ENCODE measurements around the gene STX5.
"Not testable (repeated sequence)": the region's sequence is repeated elsewhere in the genome, so short reads cannot be mapped to it uniquely, and the experiment has no call there.

STX5 gene, protein sequence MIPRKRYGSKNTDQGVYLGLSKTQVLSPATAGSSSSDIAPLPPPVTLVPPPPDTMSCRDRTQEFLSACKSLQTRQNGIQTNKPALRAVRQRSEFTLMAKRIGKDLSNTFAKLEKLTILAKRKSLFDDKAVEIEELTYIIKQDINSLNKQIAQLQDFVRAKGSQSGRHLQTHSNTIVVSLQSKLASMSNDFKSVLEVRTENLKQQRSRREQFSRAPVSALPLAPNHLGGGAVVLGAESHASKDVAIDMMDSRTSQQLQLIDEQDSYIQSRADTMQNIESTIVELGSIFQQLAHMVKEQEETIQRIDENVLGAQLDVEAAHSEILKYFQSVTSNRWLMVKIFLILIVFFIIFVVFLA

DNA sequence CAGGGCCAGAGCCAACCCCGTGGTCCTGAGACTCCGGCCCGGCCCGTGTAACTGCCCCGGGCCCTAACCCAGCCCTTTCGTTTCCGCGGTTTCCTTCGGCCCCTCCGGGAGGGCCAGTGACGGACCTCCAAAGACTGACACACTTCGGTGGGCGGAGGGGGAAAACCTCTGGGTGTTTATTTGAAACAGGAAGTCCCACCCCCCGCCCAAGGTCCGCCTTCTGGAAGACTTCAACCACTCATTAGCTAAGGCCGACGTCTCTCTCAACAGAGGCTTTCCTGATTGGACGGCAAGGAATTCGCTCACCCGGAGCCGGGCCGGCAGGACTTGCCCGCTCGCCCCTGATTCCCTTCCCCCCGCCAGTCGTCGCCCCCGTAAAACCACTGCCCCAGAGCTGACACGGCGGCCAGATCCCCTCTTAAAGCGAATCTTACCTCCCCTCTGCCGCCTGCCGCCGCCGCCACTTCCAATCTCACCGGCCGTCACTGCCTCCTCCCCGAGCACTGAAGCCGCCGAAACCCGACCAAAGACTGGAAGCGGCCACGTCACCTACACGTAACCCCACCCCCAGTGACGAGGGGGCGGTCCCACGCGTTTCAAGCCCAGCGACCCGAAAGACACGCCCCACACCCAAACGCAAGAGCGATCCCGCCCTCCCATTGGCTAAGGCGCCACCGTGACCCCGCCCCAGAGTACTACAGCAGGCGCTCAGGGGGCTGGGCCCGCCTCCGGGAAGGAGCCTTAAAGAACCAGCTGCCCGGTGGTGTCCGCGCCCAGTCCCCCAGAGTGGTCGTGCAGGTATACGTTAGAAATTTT lies at the start of gene STX5:
TSS of gene STX5 (minus strand) at position 532 of the 816 bp plus-strand sequence. CDS start 808 bp downstream, outside the sequence.
- DNase-seq (ENCODE audit: low read depth) = peak; percentile 100

DNA sequence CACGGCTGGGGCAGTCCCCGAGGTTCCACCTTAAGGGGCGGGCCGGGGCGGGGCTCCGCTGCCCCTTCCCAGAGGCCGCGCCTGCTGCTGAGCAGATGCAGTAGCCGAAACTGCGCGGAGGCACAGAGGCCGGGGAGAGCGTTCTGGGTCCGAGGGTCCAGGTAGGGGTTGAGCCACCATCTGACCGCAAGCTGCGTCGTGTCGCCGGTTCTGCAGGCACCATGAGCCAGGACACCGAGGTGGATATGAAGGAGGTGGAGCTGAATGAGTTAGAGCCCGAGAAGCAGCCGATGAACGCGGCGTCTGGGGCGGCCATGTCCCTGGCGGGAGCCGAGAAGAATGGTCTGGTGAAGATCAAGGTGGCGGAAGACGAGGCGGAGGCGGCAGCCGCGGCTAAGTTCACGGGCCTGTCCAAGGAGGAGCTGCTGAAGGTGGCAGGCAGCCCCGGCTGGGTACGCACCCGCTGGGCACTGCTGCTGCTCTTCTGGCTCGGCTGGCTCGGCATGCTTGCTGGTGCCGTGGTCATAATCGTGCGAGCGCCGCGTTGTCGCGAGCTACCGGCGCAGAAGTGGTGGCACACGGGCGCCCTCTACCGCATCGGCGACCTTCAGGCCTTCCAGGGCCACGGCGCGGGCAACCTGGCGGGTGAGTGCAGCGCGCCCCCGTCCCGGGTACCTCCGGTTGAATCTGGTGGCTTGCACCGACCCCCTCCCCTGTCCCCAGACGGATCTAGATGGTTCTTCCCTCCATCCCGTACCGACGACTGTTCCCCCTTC lies 49.1 kb upstream of the STX5 start, which contains the start of gene SLC3A2:
TSS of gene SLC3A2 (plus strand) at position 94 of the 776 bp plus-strand sequence. CDS start at position 222, 128 bp downstream.
- DNase-seq (ENCODE audit: low read depth) = peak; percentile 67

DNA sequence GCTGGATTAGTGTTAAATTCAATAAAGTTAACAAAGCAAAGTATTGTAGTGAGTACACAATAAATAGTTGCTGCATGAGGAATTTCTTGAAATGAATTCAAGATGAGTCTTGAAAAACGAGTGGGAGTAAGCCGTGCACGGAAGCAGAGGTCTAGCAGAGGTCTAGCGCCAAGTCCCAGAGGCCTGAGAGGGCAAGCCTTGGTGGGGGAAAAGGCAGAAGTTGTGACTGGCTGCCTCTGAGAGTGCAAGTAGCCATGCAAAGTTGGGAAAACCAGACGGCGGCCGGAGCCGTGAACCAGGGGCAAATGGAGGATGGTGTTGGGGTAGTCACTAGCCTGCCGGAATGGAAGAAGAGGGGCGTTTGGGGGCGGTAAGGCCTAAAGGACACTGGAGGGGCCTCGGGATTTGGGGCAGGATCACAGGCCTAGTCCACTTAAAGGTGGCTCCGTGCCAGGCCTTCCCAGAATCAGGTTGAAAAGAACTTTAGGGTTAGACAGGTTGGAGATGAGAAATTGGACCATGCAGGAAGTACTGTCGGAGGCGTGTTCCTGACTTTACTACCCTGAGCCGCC lies 48.5 kb upstream of the STX5 start:
- no peak for DNase-seq (ENCODE audit: low read depth)

DNA sequence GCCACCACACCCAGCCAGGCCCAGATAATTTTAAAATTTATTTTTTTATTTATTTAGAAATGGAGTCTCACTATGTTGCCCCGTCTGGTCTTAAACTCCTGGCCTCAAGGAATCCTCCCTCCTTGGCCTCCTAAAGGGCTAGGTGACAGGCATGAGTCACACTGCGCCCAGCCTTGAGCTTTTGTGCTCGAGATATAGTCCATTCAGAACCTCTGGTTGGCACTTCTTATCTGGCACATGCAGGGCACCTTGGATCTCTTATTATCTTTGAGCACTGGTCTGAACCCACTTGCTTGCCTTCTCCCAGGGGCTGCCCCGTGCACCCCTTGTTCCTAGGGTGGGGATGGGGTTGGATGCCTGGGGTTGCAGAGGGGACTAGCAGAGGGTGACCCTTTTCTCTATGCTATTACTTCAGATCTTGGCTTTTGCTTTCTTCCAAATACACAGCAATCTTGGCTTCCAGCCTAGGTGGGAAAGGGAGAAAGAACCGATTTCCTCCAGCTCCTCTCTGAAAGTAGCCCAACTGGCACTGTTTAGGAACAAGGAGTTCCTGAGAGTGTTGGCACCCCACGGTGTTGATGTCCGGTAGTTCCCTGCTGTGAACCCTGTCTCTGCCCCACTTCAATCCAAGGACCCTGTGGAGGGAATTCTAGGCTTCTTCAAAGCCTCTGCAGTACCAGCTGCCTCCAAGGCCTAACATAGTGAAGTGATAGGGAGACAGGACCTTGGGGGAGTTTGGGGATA lies 47.6 kb upstream of the STX5 start:
- DNase-seq (ENCODE audit: low read depth) = no peak

DNA sequence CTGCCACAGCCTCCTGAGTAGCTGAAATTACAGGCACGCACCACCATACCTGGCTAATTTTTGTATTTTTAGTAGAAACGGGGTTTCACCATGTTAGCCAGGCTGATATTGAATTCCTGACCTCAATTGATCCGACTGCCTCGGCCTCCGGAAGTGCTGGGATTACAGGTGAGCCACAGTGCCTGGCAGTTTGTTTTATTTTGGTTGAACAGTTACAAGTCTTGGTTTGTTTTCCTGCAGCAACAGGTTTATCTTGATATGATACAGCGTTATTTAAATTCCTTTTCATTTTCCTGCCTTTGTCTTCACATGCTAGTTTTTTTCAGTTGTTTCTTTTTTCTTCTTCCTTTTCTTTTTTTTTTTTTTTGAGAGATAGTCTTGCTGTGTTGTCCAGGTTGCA lies 44.9 kb upstream of the STX5 start:
- DNase-seq (ENCODE audit: low read depth) = no peak

DNA sequence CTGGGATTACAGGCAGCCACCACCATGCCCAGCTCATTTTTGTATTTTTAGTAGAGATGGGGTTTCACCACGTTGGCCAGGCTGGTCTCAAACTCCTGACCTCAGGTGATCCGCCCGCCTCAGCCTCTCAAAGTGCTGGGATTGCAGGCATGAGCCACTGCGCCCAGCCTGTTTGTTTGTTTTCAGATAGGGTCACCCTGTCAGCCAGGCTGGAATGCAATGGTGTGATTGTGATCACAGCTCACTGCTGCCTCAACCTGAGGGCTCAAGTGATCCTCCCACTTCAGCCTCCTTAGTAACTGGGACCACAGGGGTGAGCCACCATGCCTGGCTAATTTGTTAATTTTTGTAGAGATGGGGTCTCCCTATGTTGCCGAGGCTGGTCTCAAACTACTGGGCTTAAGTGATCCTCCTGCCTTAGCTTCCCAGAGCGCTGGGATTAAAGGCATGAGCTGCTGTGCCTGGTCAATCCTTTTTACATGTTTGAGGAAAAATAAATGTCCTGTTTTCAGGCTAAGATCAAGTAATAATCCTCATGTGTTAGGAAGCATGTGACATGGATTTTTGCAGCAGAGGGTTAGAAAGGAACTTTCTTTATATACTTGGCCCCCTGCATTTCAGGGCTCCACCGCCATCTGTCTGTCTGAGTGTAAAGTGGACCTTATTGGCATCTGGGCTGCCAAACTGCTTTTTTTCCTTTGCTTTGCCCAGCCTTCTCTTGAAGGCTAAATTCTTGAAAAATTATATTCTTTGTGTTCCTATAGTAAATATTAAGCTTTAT lies 44.0 kb upstream of the STX5 start:
- no peak for DNase-seq (ENCODE audit: low read depth)

DNA sequence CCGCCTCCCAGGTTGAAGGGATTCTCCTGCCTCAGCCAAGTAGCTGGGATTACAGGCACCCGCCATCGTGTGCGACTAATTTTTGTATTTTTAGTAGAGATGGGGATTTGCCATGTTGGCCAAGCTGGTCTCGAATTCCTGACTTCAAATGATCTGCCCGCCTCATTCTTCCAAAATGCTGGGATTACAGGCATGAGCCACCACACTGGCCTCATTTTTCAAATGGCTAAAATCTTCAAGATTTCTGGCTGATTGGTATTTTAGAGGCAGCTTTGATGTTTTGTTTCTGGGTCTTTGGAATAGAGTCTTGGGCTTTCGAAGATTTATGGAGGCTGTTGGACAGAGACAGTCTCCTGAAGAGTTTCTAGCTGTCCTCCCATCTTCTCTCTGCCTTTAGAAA lies 43.0 kb upstream of the STX5 start:
- DNase-seq (ENCODE audit: low read depth) = no peak

DNA sequence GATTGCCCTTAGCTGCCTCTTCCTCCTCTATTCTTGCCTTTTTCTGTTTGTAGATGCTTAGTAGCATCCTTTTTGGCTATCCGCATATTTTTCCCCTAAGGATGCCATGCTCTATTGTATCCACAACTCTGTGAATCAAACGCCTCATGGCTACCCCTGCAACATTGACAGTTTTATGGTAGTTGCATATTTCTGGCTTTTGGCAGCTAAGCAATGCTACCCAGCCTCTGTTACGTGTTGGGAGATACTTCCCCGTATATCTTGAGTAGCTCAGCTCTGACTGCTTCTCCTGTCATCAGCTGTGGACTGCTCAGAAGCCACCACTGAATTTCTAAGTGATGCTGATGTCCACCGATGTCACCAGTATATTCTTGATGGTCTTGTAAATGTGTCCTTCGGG lies 33.8 kb upstream of the STX5 start:
- DNase-seq (ENCODE audit: low read depth) = no peak

DNA sequence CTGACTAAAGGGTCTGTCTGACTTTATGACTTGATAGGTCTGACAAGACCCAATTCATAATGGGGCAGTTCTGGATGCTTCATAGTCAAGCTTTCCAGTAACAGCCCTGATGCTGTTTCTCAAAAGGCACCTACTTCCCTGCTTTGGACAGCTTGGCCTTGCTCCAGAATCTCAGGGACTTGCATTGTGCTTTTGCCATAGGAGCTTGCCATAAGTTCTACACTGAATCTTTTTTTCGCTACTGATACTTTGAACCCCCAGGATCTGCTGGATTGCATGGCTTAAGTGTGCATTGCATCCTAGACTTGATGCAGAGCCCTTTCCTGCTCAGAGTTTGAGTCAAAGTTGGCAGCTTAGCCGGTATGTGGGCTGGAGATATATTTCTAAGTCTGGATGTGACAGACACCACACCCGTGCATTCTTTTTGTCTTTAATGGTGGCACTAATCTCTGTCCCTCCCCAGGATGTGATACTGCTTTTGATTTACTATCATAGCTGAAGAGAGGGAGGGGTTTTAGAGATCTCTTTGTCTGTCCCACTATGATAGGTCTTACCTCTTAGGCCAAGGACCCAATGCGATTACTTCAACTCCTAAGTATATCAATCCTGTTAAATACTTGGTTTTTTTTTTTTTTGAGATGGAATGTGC lies 32.0 kb upstream of the STX5 start:
- no peak for DNase-seq (ENCODE audit: low read depth)

DNA sequence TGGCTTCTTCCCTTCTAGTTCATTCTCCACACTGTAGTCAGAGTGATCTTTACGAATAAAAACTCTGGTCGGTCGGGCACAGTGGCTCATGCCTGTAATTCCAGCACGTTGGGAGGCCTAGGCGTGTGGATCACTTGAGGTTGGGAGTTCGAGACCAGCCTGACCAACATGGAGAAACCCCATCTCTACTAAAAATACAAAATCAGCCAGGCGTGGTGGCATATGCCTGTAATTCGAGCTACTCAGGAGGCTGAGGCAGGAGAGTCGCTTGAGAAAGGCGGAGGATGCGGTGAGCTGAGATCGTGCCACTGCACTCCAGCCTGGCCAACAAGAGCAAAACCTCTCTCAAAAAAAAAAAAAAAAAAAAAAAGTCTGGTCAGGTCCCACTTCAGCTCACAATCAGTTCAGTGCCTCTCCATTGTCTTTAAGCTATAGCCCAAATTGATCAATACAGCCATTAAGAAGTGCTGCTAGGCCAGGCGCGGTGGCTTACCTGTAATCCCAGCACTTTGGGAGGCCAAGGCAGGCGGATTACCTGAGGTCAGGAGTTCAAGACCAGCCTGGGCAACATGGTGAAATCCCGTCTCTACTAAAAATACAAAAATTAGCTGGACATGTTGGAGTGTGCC lies 29.8 kb upstream of the STX5 start:
- DNase-seq (ENCODE audit: low read depth) = not testable (repeated sequence)

DNA sequence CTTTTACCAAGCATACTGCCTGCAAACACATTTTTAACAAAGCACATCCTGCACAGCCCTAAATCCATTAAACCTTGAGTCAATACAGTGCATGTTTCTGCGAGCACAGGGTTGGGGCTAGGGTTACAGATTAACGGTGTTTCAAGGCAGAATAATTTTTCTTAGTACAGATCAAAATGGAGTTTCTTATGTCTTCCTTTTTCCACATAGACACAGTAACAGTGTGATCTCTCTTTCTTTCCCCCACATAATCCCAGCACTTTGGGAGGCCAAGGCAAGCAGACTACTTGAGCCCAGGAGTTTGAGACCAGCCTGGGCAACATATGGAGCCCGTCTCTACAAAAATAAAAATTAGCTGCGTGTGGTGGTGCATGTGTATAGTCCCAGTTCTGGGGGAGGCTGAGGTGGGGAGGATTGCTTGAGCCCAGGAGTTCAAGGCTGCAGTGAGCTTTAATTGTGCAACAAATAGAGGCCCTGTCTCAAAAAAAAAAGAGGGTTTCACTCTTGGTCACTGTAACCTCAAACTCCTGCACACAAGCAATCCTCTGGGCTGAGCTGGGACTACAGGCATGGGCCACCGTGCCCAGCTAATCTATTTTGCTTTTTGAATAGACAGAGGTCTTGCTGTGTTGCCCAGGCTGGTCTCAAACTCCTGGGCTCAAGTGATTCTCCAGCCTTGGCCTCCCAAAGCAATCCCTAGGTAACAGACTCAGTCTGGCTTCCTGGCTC lies 29.1 kb upstream of the STX5 start:
- no peak for DNase-seq (ENCODE audit: low read depth)

DNA sequence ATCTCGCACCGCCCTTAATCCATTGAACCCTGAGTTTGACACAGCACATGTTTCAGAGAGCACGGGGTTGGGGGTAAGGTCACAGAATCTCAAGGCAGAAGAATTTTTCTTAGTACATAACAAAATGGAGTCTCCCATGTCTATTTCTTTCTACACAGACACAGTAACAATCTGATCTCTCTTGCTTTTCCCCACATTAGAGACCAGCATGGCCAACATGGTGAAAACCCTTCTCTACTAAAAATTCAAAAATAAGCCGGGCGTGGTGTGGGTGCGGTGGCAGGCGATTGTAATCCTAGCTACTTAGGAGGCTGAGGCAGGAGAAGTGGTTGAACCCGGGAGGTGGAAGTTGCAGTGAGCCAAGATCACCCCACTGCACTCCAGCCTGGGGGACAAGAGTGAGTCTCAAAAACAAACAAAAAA lies 27.4 kb upstream of the STX5 start:
- not testable (repeated sequence) for DNase-seq (ENCODE audit: low read depth)

DNA sequence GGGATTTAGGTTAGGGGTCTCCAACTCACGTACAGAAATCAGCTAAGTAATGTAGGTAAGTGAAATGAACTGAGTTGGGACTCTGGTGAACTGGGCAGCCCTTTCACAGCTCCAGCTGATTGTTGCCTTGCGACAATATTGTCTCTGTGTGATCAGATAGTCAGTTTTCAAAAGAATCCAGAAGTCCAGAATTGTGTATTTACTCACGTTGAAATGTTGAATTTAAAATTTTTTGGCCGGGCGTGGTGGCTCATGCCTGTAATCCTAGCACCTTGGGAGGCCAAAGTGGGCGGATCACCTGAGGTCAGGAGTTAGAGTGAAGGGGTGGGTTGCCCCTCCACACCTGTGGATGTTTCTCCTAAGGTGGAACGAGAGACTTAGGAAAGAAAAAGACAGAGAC lies 26.4 kb upstream of the STX5 start:
- DNase-seq (ENCODE audit: low read depth) = no peak

DNA sequence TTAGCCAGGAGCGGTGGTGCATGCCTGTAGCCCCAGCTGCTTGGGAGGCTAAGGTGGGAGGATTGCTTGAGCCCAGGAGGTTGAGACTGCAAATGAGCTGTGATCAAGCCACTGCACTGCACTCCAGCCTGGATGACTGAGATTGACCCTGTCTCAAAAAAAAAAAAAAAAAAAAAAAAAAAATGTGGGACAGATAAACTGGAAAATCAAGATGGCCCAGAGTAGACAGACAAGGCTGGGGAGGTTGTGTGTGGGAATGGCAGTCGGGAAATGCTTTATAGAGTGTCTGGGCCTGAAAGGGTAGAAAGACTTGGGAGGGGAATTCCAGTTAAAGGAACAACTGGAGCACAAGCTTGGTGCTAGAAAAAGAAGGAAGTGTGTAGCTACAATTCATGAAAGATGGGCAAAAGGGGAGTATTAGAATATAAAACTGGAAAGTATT lies 25.7 kb upstream of the STX5 start:
- no peak for DNase-seq (ENCODE audit: low read depth)

DNA sequence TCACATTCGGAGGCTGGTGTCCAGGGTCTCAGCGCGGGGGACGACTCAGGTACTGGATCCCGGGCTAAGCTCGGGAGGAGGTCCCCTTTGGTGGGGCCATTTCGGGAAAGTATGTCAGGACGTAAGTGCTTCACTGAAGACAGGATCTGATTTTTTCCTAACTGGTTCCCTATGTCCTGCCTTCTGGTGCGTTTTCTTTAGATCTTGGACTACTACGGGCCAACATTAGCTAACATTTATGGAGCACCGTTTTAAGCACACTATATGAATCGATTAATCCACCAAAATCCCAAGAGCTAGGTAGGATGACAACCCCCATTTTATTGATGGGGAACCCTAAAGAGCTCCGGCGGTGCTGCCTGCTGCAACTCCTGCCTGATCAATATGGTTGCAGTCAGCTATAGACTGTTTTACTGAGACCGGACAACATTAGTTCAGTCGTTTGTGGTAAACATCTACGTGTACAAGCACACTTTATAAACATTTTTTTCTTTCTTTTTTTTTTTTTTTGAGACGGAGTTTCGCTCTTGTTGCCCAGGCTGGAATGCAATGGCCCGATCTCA lies 24.6 kb upstream of the STX5 start:
- DNase-seq (ENCODE audit: low read depth) = no peak

DNA sequence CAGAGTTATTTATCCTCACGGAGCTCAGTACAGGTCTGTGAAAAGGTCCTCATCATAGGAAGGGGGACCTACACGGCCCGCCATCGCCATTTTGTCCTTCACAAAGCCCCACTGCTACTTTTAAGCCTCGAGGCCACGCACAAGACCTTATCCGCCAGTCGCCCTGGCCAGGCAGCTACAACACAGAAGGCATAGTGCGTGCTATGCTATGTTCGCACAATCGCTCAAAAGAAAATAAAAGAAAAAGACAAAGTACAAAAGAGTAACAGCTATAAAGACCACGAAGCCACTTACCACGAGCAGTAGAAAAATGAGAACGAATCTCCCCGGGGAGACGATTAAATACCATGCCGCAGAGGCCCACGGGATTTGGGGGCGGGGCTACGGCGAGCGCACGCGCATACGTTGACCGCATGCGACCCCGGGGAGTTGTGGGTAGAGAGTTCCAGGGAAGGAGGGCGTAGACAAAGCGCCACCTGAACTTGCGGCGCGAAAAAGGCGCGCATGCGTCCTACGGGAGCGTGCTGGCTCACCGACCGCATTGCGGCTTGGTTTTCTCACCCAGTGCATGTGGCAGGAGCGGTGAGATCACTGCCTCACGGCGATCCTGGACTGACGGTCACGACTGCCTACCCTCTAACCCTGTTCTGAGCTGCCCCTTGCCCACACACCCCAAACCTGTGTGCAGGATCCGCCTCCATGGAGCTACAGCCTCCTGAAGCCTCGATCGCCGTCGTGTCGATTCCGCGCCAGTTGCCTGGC lies 23.9 kb upstream of the STX5 start:
- DNase-seq (ENCODE audit: low read depth) = peak; percentile 96

DNA sequence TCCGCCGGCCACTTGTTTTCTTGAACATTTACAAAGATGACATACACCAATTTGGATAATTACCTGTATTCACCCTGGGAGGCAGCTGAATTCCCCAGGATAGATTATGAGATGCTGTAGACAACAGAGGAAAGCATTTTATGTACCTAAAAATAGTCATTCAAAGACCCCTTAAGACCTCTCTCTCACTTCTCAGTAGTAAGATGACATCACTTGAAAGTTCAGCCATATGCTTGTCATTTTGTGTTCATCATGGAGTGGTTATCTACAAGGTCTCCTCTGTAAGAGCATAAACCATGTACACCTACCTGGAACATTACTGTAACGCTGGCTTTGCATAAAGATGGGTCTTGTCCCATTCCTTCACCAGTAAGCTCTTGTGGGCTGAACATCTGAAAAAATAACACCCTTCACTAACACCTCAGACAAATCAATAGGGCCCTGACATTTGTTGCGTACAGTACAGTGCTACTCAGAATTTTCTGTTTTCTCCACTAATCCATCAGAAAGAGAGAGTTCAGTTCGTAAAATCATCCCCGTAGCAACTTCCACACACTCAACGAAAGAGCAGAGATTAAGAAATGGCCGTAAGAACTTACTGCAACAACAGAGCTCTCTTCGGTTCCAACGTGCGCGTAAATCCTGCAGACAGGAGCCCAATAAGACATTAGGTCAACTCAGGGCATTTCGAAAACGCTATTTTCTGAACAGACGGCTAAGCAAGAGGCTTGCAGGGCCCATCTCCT lies 23.1 kb upstream of the STX5 start:
- DNase-seq (ENCODE audit: low read depth) = no peak
